DOHH2 (cell line): Measurements from ENCODE around the gene ABCA4.
A peak's percentile ranks its signal among the peaks of the same experiment; 100 is the strongest.

ENCODE experiments used
- H3F3A ChIP-seq: fragments of 200-600 bp; sonication (generic), shearing (Covaris generic); 2 replicates; pipeline ENCODE4 v1.6.0; 2016; ENCODE audit warnings: antibody characterized with exemption, mild to moderate bottlenecking; ENCODE audit not compliant: control insufficient read depth, insufficient read depth
- H3K27ac ChIP-seq: fragments of 200-600 bp; sonication (generic); 2 replicates; pipeline ENCODE4 v1.5.1; 2014; ENCODE audit warnings: low read depth, mild to moderate bottlenecking, low read length, moderate library complexity
- H3K27me3 ChIP-seq: fragments of 200-600 bp; sonication (generic); 2 replicates; pipeline ENCODE4 v1.6.1; 2014; ENCODE audit warnings: mild to moderate bottlenecking, low read length, mixed read lengths; ENCODE audit not compliant: control insufficient read depth
- H3K36me3 ChIP-seq: fragments of 200-600 bp; sonication (generic); 2 replicates; pipeline ENCODE4 v1.6.1; 2014; ENCODE audit warnings: mild to moderate bottlenecking, low read length, moderate library complexity, mixed read lengths; ENCODE audit not compliant: control insufficient read depth
- H3K4me1 ChIP-seq: fragments of 200-600 bp; sonication (generic); 2 replicates; pipeline ENCODE4 v1.6.1; 2014; ENCODE audit warnings: mild to moderate bottlenecking, low read length, mixed read lengths; ENCODE audit not compliant: control insufficient read depth
- H3K4me2 ChIP-seq: fragments of 200-600 bp; sonication (generic); 2 replicates; pipeline ENCODE4 v1.6.0; 2014; ENCODE audit warnings: mild to moderate bottlenecking, low read length, moderate library complexity
- H3K4me3 ChIP-seq: fragments of 200-600 bp; sonication (generic); 2 replicates; pipeline ENCODE4 v1.5.1; 2014; ENCODE audit warnings: mild to moderate bottlenecking, low read length, mixed read lengths
- H3K79me2 ChIP-seq: fragments of 200-600 bp; sonication (generic); 2 replicates; pipeline ENCODE4 v1.6.1; 2014; ENCODE audit warnings: mild to moderate bottlenecking, low read length, mixed read lengths; ENCODE audit not compliant: control insufficient read depth
- H3K9me2 ChIP-seq: fragments of 200-600 bp; sonication (generic); replicated peaks from 2 replicates; pipeline ENCODE4 v1.6.1; 2014; ENCODE audit warnings: mild to moderate bottlenecking, low read length, mixed read lengths; ENCODE audit not compliant: control insufficient read depth
- H3K9me3 ChIP-seq: fragments of 200-600 bp; sonication (generic); 2 replicates; pipeline ENCODE4 v1.6.1; 2014; ENCODE audit warnings: antibody characterized with exemption, low read length, mixed read lengths; ENCODE audit not compliant: control insufficient read depth, insufficient read depth
- H4K20me1 ChIP-seq: fragments of 200-600 bp; sonication (generic); 2 replicates; pipeline ENCODE4 v1.6.0; 2014; ENCODE audit warnings: low read depth, mild to moderate bottlenecking, antibody characterized with exemption, low read length, moderate library complexity; ENCODE audit not compliant: control insufficient read depth, insufficient read depth
- CTCF ChIP-seq: fragments of 200-600 bp; sonication (generic); IDR thresholded peaks from one replicate; pipeline ENCODE4 v1.5.1; 2014; ENCODE audit warnings: antibody characterized with exemption, mild to moderate bottlenecking, low read depth, low read length; ENCODE audit not compliant: poor library complexity, severe bottlenecking
- EZH2phosphoT487 ChIP-seq: fragments of 200-600 bp; sonication (generic); IDR thresholded peaks from 2 replicates; pipeline ENCODE4 v1.6.1; 2017; ENCODE audit warnings: borderline replicate concordance, mild to moderate bottlenecking, antibody characterized with exemption, low read length, moderate library complexity, mixed read lengths

ABCA4 gene

GRCh38 chr1:93980320-93981273 lies 140.4 kb downstream of the ABCA4 start:
- Histone ChIP-seq H3K4me2 (no peak overlapping the region), H3K27ac (no peak overlapping the region)

GRCh38 chr1:93979718-93980319 lies 141.1 kb downstream of the ABCA4 start:
- Histone ChIP-seq H3K36me3 (no peaks in the 10 kb centered on the region), H3F3A (no peaks in the 10 kb centered on the region), H3K9me2 (no peaks in the 10 kb centered on the region), H3K27me3 (0 out of 2 replicates have a peak, but pooled peaks cover 3% of the 10 kb centered on the region), H4K20me1 (no peaks in the 10 kb centered on the region), H3K9me3 (no peaks in the 10 kb centered on the region), H3K4me2 (no peak overlapping the region), H3K79me2 (no peaks in the 10 kb centered on the region), H3K4me1 (no peaks in the 10 kb centered on the region), H3K27ac (no peak overlapping the region), H3K4me3 (no peak overlapping the region)
- no peak for TF ChIP-seq CTCF
- no peak for TF ChIP-seq EZH2phosphoT487

More at GRCh38 chr1:93980320-93981273, 140.4 kb downstream of the ABCA4 start:
- Histone ChIP-seq H3K9me2 (no peaks in the 10 kb centered on the region), H3K36me3 (no peaks in the 10 kb centered on the region), H3K79me2 (no peaks in the 10 kb centered on the region), H3K9me3 (no peaks in the 10 kb centered on the region), H3K4me1 (no peaks in the 10 kb centered on the region), H3K27me3 (0 out of 2 replicates have a peak, but pooled peaks cover 3% of the 10 kb centered on the region), H3K4me3 (no peak overlapping the region), H4K20me1 (no peaks in the 10 kb centered on the region), H3F3A (no peaks in the 10 kb centered on the region)
- peak; percentile 65 for TF ChIP-seq CTCF
- no peak for TF ChIP-seq EZH2phosphoT487

- Histone ChIP-seq H3K4me3 (no peak overlapping the region), H3K4me1 (no peaks in the 10 kb centered on the region), H3K27ac (no peak overlapping the region), H3F3A (no peaks in the 10 kb centered on the region), H4K20me1 (no peaks in the 10 kb centered on the region), H3K4me2 (no peak overlapping the region), H3K79me2 (no peaks in the 10 kb centered on the region), H3K9me3 (no peaks in the 10 kb centered on the region), H3K9me2 (no peaks in the 10 kb centered on the region), H3K27me3 (0 out of 2 replicates have a peak, but pooled peaks cover 3% of the 10 kb centered on the region), H3K36me3 (no peaks in the 10 kb centered on the region)
- TF ChIP-seq CTCF (no peak), EZH2phosphoT487 (no peak)
These were observed 141.8 kb downstream of the ABCA4 start for GRCh38 chr1:93979040-93979717.
